HG03460 (cell line): ENCODE measurements around the gene ABI3.
"Not testable (repeated sequence)": the region's sequence is repeated elsewhere in the genome, so short reads cannot be mapped to it uniquely, and the experiment has no call there.

Experiments
- ATAC-seq: cut with Tn5 transposase; IDR thresholded peaks from one replicate; pipeline ENCODE4 v1.9.1; 2021; ENCODE audit not compliant: unreplicated experiment

The ABI3 gene

DNA sequence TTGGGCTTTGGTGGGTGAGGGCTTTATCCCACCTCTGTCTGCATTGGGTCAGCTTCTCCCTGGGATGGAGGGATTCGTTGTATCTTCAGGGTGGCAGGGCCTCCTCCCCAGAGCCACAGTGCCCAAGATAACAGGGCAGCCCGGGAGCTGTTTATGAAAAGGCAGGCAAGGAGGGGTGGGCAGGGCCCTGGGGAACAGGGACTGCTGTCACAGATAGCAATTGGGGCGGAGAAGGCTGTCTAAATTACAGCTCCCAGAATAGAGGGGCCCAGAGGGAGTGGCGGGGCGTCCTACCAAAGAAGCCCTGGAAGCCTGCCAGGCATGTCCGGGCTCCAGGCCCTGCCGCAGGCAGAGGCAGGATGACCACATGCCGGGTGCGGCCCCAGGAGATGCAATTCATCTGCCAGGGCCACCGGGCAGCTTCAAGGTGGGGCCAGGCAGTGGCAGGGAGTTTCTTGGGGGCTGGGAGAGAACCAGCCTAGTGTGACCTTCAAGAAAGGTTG, 38.8 kb downstream of the ABI3 start:
- no peak for ATAC-seq

DNA sequence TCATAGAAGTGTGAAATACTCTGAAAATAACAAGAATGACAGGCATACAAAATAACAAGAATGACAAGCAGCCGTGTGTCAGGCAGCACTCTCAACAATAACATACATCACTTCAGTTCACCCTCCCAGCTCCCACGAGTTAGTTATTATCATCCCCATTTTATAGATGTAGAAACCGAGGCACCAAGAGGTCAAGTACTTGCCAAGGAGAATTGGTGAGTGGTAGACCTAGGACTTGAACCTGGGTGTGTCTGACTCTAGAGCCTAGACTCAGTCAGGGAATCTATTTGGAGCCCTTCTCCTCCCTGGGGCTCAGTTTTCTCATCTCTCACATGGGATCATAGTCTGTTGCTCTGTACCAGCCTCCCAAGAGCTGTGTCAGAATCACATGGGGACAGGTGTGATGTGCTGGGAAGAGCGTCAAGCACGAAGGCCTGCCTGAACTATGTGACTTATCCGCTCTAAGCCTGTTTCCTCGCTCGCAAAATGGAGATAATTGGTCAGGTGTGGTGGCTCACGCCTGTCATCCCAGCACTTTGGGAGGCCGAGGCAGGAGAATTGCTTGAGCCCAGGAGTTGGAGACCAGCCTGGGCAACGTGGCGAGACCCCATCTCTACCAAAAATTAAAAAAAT, 39.5 kb downstream of the ABI3 start:
- no peak for ATAC-seq

GRCh38 chr17:49252148-49252695, 41.7 kb downstream of the ABI3 start:
- ATAC-seq: no peak

DNA sequence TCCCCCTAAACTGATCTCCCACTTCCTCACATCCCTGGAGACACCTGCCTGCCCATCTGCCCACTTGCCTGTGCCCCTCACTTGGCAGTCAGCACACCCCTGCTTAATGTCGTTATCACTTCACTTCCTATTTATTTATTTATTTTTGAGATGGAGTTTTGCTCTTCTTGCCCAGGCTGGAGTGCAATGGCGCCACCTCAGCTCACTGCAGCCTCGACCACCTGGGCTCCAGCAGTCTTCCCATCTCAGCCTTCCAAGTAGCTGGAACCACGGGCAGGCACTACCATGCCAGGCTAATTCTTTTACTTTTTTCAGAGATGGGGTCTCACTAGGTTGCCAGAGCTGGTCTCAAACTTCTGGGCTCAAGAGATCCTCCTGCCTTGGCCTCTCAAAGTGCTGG, 43.6 kb downstream of the ABI3 start:
- ATAC-seq: no peak

GRCh38 chr17:49255125-49255524, 44.6 kb downstream of the ABI3 start:
- no peak for ATAC-seq

DNA sequence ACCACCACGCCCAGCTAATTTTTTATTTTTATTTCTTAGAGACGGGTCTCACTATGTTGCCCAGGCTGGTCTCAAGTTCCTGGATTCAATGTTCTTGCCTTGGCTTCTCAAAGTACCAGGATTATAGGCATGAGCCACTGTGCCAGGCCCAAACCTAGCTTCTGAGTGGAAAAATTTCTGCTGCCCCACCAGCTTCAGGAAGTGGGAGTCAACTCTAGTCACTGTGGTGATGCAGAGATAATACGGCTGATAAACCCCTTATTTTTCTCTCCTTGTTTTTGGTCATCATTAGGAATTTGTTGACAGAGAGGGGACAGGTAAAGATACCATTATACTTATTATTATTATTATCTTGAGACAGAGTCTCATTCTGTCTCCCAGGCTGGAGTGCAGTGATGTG, 47.9 kb downstream of the ABI3 start:
- ATAC-seq: no peak

DNA sequence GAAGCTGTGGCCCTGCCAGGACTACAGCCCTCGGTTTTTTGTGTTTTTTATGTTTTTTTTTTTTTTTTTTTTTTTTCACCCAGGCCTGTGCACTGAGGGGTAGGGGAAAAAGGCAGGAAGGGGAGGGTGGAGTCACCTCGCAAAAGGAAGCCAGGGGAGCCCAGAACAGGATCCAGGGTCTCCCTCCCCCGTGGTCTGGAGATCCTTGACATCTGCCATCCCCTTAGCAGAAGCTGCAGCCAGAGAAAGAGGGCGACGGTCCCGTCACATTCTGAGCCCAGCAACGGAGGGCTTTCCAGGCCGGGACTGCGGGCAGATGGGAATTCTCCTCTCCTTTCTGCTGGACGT, 49.1 kb downstream of the ABI3 start:
- ATAC-seq: no peak

DNA sequence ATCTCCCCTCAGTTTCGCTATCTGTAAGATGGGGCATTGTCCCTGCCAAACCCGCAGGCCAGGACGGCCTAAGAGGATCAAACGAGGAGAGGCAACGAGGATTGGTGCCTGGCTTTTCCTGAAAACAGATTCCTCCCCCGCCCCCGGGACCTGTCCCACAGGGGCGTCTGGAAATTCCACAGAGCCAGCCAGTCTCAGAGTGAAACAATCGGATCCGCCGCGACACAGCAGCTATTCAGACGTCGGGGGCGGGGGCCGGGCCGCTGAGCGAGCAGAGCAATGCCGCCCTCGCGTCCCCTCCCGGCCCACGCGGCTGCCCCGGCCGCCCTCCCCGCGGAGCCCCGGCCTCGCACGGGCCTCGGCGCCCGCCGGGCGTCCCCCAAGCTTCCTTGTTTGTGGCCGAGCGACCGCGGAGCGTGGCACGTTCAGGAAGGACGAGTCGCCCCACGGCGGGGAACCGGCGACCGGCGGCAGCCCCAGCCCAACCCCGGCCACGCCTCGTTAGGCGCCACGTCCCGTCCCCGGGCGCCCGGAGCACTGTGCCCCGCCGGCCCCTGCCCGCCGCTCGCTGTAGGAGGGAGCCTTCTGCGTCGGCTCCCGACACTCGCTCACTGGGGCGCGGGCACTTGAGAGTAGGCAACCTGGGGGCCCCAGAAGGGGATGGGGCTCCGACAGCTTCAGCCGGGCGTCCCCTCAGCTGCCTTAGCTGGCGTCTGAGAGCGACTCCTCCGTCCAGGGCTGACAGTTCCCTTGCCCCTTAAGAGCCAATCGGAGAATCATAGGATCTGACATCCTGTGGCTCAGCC, 49.7 kb downstream of the ABI3 start:
- no peak for ATAC-seq

DNA sequence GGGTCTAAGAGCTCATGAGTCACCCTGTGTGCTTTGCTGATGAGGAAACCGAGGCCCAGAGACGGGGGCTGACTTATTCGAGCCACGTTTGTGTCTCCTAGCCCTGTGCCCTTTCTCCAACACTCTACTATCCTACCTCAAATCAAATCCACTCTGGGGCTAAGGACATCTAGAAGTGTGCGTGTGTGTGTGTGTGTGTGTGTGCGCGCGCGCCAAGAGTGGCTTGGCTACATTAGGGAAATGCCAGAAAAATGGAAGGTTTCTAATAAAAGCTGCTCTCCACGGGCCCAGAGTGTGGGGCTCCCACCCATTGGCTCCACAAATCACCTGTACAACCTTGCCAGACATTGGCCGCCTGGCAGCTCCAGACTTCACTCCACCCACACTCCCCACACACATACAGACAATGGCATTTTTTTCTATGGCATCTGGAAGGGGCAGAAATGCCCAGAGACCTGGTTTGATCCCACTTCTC, 50.3 kb downstream of the ABI3 start:
- ATAC-seq: no peak

GRCh38 chr17:49261540-49261939, 51.0 kb downstream of the ABI3 start:
- ATAC-seq: not testable (repeated sequence)

GRCh38 chr17:49266233-49266632, 55.7 kb downstream of the ABI3 start:
- ATAC-seq: no peak

- no peak for ATAC-seq
Observed at GRCh38 chr17:49267912-49268311, 57.4 kb downstream of the ABI3 start.

DNA sequence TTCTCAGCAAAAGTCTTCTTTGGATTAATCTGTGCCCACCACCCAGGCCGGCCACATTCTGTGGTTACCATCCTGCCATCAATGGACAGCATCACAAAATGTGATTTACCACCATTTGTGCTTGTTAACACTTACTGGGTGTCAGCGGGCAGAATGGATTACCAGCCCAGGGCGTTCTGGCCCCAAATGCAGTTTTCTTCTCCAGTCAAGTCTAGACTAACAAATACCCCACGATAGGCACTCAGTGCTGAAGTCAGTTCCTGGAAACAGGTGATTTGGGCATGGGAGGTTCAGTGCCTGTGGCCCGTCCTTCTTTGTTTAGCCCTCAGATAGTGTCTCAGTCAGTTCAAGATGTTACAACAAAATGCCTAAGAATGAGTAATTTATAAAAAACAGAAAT, 58.8 kb downstream of the ABI3 start:
- no peak for ATAC-seq
